Activated T-cell treated with anti-CD3 and anti-CD28 coated beads, Interleukin-2, amount 50 U/mL, for 1 hour (primary cell): ENCODE measurements around the gene WNT8A.

ENCODE experiments used
- DNase-seq: peaks from one replicate; pipeline ENCODE4 v3.0.0-alpha.2; 2020

WNT8A gene

DNA sequence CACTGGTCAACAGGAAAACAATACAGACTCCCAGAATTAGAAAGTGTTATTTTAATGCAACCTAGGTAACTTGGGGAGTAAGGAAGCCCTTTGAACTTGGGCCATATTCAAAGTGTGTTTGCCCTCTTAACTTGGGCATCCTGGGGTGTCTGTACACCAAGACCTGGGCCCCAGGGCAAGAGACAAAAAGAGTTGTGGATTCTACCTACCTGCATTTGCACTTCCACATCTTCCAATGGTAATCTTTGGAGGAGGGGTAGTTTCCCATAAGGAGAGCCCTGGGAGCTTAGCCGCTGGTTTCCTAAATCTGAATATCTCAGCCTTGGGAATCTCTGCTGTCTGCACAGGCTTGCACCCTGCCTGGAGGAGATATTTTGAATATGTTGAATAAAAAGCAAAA is 8.5 kb downstream of the WNT8A start:
- DNase-seq, result no peak

DNA sequence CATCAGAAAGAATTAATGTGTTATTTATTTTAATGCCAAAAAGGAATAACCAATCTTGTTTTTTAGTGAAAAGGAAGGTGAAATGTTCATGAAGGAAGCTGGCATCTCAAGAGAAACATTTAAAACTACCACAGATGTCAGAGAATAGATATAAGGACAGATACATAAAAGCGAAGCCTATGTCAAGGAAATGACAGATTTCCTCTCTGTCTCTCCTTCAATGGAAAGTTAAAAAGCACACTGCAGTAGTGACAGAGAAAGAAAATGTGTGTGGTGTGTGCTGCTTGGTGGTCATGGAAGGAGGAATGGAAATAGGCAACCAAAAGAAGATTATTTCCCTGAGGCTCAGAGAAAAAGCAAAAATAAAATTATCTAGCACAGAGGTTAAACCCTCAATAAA is 9.2 kb downstream of the WNT8A start:
- no peak for DNase-seq

DNA sequence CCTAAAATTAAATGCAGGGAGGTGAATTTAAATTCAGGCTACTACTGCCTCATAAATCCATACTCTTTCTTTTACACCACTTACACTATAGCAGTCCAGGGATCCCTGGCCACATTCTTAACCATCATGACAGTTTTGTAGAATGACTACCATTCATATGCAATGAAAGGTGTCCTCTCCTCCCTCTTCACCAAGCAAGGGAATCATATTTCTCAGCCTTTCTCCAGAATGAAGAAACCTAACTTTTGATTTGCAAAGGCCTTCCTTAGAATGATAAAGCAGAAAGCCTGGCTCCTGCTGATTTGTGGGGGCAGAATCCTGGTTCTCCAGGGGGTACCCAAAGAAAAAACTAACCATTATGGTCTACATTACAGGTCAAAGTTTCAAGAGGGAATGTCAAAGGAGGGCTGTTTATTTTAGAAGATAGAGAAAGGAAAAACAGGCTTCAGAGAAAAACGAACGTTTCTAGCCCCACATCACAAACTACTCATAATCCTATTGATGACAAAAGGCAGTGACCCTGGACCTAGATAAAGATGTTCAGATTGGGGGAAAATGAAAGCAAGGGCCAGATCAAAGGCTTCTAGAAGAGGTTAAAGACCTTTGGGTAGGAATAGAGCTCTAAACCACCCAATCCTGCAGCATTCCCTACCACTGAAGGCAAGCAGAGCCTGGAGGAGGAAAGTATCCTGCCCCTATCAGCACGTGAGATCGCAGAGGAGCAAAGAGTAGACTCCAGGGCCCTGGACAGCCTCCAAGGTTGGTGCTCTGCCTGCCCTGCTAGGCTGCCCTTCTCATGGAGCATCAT is 11.5 kb downstream of the WNT8A start:
- DNase-seq, result no peak

DNA sequence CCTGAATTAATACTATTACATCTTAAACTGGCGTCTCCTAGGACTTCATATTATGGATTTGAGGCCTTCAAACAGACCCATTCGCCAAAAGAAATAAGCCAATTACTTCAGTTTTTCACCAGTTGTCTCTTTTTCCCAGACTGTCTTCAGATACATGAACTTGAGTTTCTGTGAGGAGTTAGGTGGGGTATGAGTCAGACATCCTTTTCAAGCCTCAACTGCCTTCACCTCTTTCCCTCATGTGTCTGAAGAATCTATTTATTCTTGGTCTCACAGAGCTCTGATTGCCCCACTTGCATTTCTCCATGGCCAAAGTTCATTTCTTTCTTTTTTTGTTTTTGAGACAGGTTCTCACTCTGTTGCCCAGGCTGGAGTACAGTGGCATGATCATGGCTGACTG is 12.5 kb downstream of the WNT8A start:
- no peak for DNase-seq

DNA sequence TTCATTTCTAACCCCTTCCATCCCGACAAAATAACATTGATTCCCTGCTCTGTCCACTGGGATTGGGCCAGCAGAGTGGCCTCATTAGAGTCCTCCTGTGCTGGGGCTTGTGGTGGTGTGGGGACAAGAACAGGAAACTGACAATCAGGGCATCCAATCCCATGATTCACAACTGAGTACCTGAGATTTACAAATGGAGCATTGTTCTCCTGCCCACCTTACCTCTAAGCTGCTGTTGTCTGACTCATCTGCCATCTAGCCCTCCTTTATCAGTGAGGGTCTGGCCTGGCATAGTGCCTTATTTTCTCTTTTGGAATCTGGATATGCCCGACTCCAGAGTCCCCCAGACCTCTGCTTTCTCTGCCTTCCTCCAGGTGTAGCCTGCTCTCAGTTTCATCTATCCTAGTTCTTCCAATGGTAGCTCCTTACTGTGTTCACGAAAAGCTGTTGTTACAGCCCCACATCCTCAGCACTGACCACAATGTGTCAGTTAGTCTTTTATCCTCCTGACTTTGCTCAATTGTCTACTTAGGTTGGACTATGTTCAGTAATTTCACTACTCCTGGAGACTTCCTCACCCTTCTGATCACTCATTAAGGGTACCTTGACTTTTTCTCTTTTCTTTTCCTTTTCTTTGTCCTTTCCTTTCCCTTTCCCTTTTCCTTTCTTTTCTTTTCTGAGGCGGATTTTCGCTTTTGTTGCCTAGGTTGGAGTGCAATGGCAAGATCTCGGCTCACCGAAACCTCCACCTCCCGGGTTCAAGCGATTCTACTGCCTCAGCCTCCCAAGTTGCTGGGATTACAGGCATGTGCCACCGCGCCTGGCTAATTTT is 13.4 kb downstream of the WNT8A start:
- no peak for DNase-seq

DNA sequence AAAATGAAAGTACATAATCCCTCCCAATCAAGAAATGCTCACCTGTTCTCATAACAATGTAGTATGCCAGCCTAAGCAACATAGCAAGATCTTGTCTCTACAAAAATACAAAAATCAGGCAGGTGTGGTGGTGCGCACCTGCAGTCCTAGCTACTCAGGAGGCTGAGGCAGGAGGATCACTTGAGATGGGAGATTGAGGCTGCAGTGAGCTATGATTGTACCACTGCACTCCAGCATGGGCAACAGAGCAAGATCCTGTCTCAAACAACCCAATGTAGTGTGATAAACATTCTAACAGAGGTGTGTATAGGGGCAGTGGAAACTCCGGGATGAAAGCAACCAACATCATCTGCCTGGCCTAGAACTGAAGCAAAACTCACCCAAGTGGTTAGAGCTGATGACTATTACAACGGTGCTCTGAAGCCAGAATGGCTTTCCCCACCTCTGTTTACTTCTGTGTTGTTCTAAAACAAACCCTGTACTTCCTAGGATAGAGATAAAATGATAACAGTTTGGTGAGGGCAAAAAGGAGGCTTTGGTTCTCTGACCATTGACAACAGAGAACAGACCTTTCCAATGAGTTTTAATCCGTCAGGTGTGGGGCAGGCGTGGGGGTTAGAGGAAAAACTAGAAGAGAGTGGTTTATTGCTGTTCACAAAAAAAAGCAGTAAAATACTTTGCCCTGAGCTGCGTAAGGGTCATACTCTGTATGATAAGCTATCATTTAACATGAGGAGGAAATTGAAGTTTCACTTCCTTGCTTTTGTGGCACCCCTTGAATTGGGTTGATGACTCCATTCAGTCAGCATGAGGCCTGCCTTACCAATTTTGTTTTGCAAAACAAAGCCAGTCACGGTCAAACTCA is 18.9 kb downstream of the WNT8A start:
- DNase-seq, result no peak

DNA sequence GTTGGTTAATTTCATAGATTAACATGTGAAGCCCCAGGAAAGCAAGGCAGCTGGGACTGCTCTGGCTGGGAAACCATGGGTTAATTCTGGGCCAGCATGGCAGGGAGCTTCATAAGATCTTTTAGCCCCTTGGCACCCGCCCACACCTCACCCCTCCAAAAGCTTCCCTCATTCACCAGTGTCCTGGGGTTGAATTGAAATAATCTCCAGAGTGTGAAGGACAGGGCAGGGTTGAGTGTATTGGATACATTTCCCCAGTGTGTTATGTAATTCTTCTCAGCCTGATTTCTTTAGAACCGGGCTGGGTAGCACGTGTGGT is 19.4 kb downstream of the WNT8A start:
- no peak for DNase-seq

DNA sequence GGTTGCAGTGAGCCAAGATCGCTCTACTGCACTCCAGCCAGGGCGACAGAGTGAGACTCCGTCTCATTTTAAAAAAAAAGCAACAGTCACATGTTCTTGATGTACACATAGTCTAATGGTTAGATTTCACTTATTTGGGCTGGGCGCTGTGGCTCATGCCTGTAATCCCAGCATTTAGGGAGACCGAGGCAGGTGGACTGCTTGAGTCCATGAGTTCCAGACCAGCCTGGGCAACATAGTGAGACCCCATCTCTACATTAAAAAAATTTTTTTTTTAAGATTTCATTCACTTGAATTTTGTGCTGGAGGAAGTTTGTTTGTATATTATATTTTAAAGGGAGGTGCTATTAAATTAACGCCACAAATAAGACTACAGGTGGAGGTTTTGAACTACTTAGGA is 21.9 kb downstream of the WNT8A start:
- no peak for DNase-seq

DNA sequence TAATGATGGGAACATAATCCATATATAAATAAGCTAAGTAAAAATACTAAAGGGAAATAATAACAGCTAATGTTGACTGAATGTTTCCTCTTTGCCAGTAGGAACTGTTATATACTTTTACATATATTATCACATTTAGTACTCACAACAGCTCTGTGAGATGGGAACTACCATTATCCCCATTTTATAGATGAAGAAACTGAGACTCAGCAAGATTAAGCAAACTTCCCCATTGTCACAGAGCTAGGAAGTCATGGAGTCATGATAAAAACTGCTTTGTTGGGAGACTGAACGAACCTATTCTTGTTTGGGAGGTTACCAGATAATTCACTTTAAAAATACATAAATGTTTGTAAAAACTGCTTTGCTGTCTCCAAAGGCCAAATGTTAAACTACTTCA is 23.4 kb downstream of the WNT8A start:
- DNase-seq, result no peak

DNA sequence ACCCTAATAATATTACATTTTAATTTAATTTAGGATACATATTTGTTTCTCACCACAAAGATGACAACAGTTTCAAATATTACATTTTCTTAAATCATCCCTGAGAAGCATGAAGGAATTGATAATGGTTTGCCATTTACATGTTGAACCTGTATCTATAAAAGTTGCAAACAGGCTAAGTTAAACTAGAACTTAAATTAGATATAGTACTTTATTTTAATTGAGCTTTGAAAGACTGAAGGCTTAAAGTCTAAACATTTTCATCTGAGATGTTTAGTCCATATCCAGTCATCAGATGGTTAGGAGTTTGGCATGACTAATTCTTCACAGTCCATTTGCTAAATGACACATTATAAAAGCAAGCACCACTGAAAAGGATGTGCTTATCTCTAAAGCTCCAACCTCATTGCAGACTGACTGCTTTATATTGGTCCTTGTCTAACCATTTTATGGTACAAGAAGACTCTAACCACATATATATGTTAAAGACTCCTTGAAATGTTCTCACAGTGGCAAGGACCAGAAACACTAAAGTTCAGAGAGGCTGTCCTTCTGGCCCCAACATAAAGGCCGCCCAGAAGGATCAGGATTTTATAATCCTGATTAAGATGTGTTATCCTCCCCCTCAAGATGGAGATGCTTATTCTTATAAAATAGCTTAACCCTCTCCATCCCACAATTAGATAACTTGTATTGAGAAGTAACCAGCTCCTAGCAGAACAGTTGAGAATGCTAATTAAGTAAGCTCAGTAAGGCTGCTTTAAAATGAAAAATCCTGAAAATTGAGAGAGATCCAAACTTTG is 25.8 kb downstream of the WNT8A start:
- DNase-seq, result no peak

DNA sequence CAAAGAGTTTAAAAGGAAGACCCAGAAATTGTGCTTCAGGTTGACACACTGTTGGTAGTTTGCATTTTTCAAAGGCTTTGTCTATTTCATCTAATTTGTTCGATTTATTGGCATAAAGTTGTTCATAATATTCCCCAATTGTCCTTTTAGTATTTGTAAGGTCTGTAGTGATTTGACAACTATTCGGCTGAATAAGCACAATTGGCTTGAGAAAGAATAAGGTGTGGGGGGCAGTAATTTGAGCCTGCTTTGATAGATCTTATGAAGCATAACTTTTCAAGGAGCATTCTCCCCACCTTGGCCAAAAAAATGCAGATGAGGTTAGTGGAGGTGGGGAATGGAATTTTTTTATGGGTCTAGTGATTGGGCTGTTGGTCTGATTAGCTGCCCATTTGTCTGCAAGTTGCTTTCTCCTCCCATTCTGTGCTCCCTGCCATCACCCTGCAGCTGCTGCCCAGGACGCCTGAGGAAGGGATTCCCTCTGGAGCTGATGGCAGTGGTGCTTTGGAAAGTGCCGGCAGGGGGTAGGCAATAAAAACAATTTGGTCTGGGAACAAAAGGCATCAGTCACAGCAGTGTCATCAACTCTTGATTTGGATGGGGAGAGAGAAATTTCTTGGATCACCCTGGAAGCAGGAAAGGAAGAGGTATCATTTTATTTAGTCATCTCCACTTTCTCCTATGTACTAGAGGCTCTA is 26.6 kb downstream of the WNT8A start:
- DNase-seq, result no peak

DNA sequence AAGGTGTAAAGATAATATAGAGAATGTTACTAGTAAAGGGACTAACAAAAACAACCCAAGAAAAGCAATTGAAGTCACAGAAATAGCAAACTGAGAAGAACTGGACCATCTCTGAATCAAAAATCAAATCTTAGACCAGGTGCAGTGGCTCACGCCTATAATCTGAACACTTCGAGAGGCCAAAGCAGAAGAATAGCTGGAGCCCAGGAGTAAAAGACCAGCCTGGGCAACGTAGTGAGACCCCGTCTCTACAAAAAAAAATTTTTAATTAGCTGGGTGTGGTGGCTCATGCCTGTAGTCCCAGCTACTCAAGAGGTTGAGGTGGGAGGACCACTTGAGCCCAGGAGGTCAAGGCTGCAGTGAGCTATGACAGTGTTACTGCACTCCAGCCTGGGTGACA is 27.3 kb downstream of the WNT8A start:
- DNase-seq, result no peak

DNA sequence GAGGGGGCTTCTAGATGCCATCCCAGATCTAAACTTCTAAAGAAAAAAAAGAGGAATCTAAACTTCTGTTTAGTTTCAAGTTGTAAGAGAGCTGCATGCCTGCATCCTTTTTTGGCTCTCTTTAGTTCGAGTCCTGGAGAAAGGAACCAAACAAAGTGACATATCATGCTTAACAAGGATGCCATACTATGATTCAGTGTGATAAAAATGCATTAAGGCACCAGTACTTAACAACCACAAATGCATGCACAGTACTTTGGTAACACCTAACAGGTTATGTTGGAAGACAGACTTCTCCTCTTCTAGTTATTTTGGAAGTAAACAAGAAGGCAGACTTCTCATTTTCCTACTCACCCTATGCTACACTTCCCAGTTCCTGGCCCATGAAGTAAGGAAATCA is 28.1 kb downstream of the WNT8A start:
- DNase-seq, result no peak

DNA sequence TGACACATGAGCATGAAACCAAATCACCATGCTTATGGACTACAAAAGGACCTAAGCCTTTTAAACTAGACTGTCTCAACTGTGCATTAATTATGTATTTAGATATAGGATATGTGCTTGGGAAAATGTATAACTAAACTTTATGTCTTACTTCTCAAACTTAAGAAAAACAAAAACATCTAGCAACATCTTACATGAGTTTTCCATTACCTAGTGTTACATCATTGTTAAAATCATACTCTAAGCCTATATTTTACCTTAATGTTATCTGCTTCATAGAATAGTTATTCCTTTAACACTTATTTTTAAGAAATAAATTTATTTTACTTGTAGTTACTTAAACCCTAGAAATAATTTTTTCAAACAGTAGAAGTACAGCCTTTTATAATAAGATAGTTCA is 31.4 kb downstream of the WNT8A start:
- DNase-seq, result no peak

DNA sequence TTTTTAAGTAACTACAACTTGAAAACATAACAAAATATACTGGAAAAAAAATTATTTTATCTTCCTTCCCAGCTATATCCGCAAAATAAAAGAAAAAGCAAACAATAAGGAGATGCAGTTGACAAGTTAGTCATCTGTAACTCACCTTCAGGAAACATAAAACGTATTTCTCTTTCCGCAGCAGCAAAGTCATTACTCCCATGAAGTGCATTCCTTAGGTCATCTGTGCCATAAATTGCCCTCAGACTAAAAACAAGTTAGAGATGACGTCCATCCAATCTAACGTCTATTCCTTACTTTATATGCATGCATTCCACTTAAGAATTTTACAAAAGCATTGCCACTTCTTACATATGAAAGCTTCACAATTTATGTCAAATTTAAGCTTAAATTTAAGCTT is 44.5 kb downstream of the WNT8A start:
- no peak for DNase-seq

DNA sequence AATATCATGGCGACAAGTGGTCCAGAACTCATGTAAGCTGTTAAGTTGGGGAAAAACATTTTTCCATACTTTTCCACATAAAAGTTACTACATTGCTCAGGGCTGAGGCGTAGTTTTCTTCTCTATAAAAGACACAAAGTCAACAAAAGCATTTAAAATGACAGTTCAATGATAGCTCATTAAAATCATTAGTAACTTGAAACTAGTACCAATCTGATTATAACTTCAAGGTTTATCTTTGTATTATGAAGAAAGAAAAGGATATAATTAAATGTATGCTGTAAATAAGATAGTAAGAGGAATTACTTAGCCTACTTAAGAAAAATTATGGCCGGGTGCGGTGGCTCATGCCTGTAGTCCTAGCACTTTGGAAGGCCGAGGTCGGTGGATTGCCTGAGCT is 45.5 kb downstream of the WNT8A start:
- DNase-seq, result no peak

DNA sequence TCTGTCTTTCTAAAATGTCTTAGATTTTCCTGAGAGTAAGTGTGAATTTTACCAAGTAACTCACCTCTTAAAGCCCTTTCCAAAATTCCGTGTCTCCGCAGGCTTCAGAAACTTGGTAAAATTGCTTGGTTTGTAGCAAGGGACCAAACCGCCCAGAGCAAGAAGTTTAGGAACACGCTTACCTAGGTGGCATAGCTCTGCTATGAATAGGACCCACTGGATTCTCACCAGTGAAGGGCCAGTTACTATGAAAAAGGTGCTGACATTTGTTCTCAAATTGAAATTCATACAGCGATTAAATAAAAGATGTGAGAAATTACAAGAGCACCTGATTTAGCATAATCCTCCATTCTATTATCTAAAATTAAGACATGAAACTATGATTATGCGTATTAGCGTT is 48.7 kb downstream of the WNT8A start:
- DNase-seq, result no peak

DNA sequence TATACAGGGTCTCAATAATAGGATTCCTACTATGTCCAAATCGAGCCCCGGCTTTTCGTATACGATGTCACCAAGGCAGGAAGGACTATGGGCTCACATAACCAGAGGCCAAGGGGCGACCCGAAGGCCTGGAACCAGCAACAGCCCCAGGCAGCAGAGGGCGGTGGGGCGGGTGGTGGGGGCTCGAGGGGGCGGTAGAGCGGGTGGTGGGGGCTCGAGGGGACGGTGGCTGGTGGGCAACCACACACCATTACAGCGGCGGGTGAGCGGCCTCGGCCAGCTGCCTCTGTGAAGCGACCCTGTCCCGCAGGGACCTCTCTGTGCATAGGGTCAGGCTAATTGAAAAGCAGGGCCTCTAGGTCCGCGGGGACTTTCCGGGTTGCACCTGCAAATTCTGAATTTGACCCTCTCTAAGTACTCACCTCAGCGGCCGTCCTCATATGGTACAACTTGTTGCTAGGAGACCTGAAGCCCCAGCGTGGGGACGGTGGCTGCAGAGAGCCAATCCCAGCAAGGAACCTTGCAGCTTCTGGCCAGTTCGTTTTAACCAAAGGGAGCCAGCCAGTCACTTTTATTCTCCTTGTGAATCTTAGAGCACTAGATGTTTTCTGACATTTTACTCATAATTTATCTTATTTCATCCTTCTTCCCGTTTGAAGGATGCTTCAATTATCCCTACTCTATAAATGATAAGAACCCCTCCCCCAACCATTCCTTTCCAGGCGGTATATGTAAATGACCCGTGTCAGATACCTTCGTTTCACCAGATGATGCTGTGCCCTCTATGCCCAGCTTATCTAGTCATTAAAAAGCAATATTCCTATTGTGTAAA is 55.3 kb downstream of the WNT8A start, which contains the start of gene NME5:
TSS of gene NME5 (minus strand) at position 480 of the 832 bp plus-strand sequence. CDS start 648 bp downstream, outside the sequence.
- no peak for DNase-seq

DNA sequence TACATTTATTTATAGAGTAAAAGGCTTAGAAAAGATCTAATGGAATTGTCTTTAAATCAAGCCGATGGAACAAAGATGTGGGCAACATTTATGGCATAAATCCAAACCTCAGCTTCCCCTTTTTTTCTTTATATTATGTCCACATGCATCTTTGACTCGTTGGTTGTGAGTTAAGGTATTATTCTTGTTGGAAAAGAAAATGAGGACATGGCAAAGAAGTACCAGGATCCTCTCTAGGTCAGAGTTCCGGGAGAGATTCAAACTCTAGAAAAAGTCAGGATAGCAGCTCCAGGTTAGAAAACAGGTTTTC is 55.9 kb downstream of the WNT8A start:
- DNase-seq, result no peak

DNA sequence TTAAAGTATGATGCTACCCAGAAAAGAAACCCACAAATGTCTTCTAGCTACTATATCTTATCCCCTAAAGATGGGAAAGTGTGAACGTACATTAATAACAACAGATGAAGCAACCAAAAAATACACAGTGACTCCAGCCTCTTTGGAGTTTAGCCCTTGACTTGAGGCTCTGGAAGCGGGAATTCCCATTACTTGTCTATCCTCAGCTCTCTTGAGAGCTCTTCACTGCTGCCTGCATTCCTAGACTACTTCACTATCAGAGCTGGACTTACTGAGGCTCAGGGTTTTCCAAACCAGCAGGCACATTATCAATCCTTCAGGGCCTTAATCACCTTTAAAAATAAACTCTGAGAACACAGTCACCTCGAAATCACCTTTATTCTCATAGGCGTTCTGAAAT is 56.4 kb downstream of the WNT8A start:
- no peak for DNase-seq
